ENCODE measurements around the gene LNX1. TPM values are rescaled to one million over a fixed set of nuclear protein-coding genes. Genes with fewer than 3 reads are reported as not detected.

The LNX1 gene
- total RNA-seq, 1 donor from 2014 or later = 11.8 TPM

GRCh38 chr4:53605783-53606182, 14.5 kb upstream of the LNX1 start:
- no peak for TF ChIP-seq POLR2AphosphoS5 (IDR thresholded peaks at IDR 0.05; ENCODE audit: insufficient read depth in 1 of 2, low read depth in 1 of 2)
- no peak for TF ChIP-seq POLR2A (IDR thresholded peaks at IDR 0.05)
- TF ChIP-seq CTCF (IDR thresholded peaks at IDR 0.05) = no peak
- intact Hi-C loops (cut with DNase I) = no loop called here
- Histone ChIP-seq H3K9me3 (no peaks in the 10 kb centered on the region), H3K4me1 (no peaks in the 10 kb centered on the region), H3K36me3 (no peaks in the 10 kb centered on the region), H3K4me3 (no peak overlapping the region), H3K27me3 (no peaks in the 10 kb centered on the region), H3K27ac (no peak overlapping the region)
- DNase-seq (ENCODE audit: extremely low spot score in 2 of 2) = no peak

GRCh38 chr4:53602390-53602789, 11.1 kb upstream of the LNX1 start:
- H3K36me3 ChIP-seq = no peaks in the 10 kb centered on the region
- no peaks in the 10 kb centered on the region for H3K27me3 ChIP-seq
- TF ChIP-seq POLR2AphosphoS5 (IDR thresholded peaks at IDR 0.05; ENCODE audit: insufficient read depth in 1 of 2, low read depth in 1 of 2) (no peak), CTCF (IDR thresholded peaks at IDR 0.05) (no peak), POLR2A (IDR thresholded peaks at IDR 0.05) (no peak)
- H3K9me3 ChIP-seq = no peaks in the 10 kb centered on the region
- intact Hi-C loops (cut with DNase I) = no loop called here
- H3K27ac ChIP-seq = no peak overlapping the region
- no peak overlapping the region for H3K4me3 ChIP-seq
- no peak for DNase-seq (ENCODE audit: extremely low spot score in 2 of 2)
- no peaks in the 10 kb centered on the region for H3K4me1 ChIP-seq

- no peak for DNase-seq (ENCODE audit: extremely low spot score in 2 of 2)
- Histone ChIP-seq H3K4me1 (no peaks in the 10 kb centered on the region), H3K27ac (no peak overlapping the region), H3K36me3 (no peaks in the 10 kb centered on the region), H3K4me3 (no peak overlapping the region), H3K9me3 (no peaks in the 10 kb centered on the region), H3K27me3 (no peaks in the 10 kb centered on the region)
- TF ChIP-seq POLR2AphosphoS5 (IDR thresholded peaks at IDR 0.05; ENCODE audit: insufficient read depth in 1 of 2, low read depth in 1 of 2) = no peak
- no peak for TF ChIP-seq POLR2A (IDR thresholded peaks at IDR 0.05)
- TF ChIP-seq CTCF (IDR thresholded peaks at IDR 0.05) = no peak
- intact Hi-C loops (cut with DNase I) = no loop called here
Measured at GRCh38 chr4:53601251-53601764, 10.0 kb upstream of the LNX1 start.

GRCh38 chr4:53599632-53600031, 8.3 kb upstream of the LNX1 start:
- Histone ChIP-seq H3K4me1 (no peaks in the 10 kb centered on the region), H3K36me3 (no peaks in the 10 kb centered on the region), H3K27me3 (no peaks in the 10 kb centered on the region), H3K9me3 (no peaks in the 10 kb centered on the region), H3K27ac (no peak overlapping the region), H3K4me3 (no peak overlapping the region)
- TF ChIP-seq POLR2A (IDR thresholded peaks at IDR 0.05) (no peak), POLR2AphosphoS5 (IDR thresholded peaks at IDR 0.05; ENCODE audit: insufficient read depth in 1 of 2, low read depth in 1 of 2) (no peak), CTCF (IDR thresholded peaks at IDR 0.05) (no peak)
- DNase-seq (ENCODE audit: extremely low spot score in 2 of 2) = no peak
- intact Hi-C loops (cut with DNase I) = no loop called here

GRCh38 chr4:53598901-53599300, 7.6 kb upstream of the LNX1 start:
- no peak overlapping the region for H3K27ac ChIP-seq
- H3K4me3 ChIP-seq = no peak overlapping the region
- no peak for TF ChIP-seq POLR2A (IDR thresholded peaks at IDR 0.05)
- TF ChIP-seq CTCF (IDR thresholded peaks at IDR 0.05) = no peak
- TF ChIP-seq POLR2AphosphoS5 (IDR thresholded peaks at IDR 0.05; ENCODE audit: insufficient read depth in 1 of 2, low read depth in 1 of 2) = no peak
- intact Hi-C loops (cut with DNase I) = no loop called here
- no peak for DNase-seq (ENCODE audit: extremely low spot score in 2 of 2)
- no peaks in the 10 kb centered on the region for H3K36me3 ChIP-seq
- H3K4me1 ChIP-seq = no peaks in the 10 kb centered on the region
- H3K9me3 ChIP-seq = no peaks in the 10 kb centered on the region
- no peaks in the 10 kb centered on the region for H3K27me3 ChIP-seq

All from vagina (tissue), 2 donors.